HG03064 (cell line): Measurements from ENCODE around the gene EFL1.

ENCODE experiments used
- ATAC-seq: cut with Tn5 transposase; IDR thresholded peaks from one replicate; pipeline ENCODE4 v1.9.1; 2021; ENCODE audit warnings: low read depth; ENCODE audit not compliant: unreplicated experiment

EFL1 gene

DNA sequence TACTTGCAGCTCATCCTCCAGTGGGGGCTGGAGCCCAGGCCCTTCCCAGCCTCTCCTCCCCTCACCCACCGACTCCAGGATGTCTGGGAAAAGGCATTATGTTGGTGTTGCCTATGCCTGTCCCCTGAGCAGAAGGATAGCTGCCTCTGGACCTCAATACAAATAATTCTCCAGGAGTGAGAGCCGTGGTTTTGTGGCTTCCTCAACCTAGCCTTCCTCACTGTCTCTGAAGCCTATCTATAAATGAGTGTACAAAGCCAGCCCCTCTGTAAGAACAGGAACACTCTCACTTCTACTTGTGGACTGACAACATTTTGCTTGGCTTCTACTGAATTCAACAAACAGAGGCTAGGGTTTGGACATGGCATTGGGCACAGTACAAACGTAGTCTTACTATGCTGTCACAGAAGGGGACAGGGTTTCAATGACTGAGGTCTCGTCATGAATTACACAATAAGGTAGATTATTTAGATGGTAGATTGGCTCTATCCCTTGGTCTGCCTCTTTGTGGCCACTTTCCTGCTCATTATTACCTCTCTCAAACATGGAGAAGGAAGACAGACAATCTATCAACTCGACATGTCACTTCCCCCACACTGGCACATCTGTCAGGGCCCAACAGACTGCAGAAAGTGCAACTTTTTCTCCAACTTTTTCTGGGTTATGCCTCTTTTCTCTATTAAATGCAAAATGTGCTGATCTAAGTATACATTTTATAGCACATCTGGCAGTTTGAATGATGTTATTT is 134.0 kb downstream of the EFL1 start:
- ATAC-seq: no peak

DNA sequence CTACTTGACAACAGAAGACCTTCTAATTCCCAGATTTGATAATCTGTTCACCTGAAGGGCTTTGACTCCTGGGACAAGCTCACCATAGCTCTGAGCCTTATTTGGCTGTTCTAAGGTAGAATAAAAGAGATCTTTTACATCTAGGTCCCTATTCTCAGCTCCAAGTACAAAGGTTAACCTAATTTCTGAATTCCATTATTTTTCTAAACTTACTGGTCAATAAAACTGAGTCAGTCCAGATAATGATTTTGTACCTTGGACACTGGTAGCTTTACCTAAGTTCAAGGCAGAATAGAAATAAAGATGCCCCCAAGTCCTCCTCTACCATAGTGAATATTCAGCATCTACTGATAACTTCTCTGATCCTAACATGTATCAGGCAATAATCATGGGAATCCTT is 135.0 kb downstream of the EFL1 start:
- ATAC-seq: no peak

DNA sequence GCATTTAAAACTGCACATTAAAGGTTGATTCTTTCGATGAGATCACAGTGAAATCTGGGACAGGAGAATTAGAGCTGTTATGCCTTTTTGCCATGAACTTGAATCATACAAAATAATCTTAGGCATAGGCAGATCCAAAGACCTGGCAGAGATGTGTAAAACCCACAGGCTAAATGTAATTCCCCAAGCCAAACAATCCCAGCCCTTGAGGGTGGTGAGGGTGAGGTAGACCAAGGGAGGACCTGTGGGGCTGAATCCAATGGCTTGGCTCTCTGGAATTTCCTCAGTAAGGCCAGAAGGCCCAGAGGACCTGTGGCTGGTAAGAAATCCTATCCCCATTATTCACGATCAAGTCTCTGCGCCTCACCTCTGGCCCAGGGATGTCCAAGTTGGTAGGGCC is 136.2 kb downstream of the EFL1 start:
- no peak for ATAC-seq

DNA sequence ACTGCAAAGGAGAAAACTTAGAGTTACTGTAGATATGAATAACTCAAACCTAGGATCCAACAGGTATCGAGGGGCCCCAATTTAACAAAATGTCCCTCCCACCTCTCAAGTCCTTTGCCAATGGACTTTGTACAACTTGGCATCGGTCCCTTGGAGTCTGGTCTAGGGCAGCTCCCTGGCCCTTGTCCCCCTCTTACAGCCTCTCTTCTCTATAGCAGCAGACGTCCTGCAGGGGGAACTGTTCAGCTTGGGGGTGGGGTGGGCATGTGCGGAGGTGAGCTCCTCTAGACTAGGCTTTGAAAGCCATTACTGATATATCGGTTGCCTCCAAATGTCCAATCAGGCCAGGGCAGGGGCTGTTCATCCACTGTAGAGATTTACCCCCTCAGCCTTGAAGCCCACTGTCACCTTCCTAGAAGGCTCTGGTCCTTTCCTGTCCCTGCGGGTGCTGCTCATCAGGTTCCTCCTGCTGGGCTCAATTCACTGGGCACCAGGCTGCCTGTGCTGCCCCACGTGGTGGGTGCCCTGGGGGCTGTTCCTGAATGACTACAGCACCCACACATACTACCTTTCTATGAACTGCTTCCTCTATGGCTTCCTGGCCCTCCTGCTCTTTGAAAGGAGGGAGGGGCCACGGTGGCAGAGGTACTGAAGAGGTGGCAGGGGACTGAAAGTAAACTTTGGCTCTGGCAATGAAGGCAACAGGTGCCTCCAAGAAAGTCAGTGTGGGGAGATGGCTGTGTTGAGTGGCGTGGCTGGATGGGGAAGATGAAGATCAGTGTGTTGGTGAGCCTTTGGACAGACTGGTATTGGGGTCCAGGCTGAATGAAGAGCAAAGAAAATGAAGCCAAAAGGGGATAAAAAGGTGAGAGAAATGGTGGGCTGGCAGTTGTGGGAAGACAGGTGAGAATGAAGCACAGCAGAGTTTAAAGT is 137.9 kb downstream of the EFL1 start:
- ATAC-seq: no peak

DNA sequence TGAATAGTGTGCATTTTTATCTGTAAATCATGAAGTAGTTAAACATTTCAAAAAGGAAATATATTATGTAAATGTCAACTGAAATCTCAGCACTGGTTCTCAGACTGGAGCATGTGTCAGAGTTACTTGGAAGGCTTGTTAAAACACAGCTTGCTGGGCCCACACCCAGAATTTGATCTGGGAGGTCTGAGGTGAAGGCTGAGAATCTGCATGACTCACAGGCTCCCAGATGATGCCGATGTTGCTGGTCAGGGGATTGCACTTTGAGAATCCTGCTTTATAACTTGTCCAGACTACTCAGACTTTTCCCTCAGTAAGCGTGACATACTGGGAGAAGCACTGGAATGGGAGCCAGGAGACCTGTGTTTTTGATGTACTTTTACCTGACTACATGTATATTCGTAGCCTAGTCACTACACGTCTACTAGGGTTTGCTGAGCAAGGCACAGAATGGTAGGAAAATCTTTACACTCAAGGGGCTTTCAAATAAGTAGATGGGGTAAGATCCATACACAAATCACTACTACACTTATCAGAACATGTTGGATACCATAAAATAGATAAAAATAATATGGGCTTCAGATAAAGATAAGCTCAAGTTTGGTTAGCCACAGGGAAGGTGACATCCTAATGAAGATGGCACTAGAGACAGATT is 139.7 kb downstream of the EFL1 start:
- no peak for ATAC-seq

DNA sequence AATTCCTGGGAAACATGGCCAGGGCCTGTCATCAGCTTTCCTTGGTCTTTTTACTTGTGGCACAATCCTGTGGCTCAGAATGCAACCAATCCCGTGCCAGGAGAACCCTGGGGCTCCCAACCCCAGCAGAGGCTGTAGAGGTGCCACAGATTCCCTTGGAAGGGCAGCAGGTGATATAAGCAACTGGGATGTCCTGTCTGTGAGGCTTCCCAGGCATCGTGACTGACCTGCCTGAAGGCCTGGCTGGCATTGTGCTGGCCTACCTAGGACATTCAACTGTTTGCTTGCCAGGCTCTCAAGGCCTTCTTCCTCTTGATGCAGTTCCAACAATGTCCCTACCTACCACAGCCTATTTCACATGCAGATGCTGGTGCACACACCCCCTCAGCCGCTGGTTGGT is 144.5 kb downstream of the EFL1 start:
- ATAC-seq: no peak

DNA sequence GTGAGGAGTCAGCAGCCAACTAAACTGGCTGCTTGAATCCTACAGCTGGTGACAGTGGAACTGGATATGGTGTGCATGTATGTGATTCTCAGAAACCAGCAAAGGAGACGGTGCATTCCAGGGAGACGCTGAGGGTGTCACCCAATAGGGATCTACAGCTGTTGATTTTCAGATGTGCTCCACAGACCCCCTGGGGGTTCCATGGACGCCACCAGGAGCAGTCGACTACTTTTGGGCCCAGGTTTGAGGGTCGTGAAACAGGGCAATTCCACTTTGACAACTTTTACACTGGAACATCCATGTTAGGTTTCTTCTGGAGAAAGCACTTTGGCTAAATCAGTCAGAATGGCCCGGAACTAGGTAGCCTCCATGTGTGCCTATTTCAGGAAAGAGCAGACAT is 145.2 kb downstream of the EFL1 start:
- no peak for ATAC-seq

DNA sequence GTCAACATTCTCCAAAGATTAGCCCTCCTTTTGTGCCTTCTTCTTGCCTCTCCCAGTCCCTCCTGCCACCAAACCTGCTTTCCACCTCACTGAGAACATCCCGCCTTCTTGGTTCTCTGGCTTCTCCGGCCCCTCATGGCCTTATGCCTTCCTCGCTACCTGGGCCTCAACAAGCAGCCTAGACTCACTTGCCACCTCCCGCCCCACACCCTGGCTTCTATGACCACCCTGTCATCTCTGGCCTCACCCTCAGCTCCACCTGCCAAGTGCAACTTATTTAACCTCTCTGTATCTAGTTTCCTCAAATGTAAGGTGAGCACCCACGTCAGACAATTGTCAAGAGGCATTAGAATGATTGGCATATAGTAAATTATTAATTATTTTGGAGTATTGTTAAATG is 147.9 kb downstream of the EFL1 start:
- no peak for ATAC-seq

DNA sequence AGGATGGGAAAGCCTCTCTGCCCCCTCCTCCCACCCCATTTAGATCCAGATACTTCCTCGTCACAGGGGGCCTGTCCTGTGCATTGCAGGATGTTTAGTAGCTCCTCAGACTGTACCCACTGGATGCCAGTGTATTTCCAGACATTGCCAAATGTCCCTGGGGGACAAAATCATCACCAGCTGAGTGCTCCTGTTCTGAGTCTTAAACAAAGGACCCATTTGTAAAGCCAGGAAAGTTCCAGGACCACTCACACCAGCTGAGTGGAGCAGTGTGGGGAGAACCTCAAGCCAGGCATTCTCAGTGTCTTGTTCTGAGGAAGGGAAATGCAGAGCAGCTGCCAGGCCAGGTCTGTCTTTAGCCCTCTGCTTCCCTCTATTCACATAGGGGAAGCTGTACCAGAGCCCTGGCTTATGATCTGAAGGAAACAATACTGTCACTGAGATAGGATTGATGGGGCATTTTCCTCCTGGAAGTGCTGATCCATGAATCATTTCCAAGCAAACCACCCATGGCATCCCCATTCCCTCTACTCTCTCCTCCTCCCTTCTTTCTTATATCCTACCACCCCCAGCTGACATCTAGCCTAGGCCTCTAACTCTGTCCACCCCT is 149.3 kb downstream of the EFL1 start:
- ATAC-seq: no peak

DNA sequence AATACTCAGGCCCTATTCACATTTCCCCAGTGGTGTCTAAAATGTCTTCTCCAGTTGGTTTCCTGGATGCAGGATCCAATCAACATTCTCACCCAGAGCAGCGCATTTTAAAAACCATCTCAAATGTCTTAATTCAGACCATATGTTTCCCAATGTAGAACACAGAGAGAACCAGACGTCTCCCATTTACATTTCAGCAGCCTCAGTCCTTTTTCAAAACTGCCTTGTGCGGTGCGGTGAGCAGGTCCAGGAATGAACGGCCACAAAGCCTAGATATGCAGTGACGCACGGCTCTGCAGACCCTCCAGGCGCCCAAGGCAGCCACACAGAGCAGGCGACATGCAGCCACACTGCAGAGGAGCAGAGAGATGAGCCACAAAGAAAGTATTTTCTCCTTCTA is 150.6 kb downstream of the EFL1 start:
- ATAC-seq: no peak

DNA sequence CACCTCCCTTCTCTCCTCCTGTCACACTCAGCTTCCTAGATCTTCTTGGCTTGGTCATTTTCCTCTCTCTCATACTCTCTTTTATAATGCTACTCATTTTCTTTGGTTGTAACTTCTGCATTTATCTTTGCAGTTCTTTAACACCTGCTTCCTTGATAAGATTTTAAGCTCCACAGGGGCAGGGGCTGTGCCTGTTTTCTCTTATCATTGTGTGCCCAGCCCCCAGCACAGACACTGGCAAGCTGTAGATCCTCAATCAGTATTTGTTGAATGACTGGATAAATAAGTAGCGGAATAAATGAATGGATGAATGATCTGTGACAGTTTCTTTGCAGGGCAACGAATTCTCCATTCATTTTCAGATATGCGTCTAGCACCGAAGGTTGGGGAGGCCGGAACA is 152.4 kb downstream of the EFL1 start:
- no peak for ATAC-seq

DNA sequence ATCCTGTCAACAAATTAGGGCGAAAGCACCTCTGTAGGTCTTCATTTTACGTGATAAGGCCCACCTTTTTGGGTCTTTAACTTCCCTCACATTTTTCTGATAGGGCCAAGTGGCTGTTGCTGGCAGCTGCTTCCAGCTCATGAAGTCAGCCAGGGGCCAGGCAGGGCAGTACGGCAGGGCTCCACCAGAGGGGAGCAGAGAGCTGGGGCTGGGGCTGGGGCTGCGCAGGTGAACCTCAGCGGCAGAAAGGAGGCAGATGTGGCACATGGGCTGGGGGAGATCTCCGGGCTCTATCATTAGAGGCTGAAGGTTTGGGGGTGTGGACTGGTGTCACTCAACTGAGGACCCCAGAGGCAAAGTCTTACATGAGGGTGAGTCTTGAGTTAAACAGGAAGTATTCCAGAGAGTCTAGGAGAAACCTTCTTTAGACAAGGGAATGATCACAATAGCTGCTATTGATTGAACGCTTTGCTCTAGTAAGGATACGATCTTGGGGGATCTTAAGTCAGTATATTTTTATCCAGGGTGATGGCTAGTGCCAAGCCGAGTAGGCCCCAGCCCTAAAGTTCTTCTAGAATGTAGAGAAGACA is 153.9 kb downstream of the EFL1 start:
- peak; percentile 87 for ATAC-seq

DNA sequence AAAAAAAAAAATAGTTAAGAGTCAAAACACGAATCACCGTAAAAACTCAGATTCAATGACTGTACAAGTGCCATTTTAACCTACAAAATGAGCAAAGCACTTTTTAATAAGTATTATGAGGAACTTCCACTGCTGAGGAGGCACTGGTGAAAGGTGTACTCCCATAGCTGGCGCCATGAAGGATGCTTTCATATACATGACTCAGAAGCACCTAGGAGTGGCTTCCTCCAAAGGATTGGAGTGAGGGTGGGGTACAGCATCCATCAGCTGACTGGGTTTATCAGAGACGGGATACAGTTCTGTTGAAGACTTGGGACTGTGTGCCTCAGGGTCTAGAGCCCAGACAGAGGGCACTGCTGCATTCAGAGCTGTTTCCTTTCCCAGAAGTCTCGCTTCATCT is 155.9 kb downstream of the EFL1 start:
- no peak for ATAC-seq

DNA sequence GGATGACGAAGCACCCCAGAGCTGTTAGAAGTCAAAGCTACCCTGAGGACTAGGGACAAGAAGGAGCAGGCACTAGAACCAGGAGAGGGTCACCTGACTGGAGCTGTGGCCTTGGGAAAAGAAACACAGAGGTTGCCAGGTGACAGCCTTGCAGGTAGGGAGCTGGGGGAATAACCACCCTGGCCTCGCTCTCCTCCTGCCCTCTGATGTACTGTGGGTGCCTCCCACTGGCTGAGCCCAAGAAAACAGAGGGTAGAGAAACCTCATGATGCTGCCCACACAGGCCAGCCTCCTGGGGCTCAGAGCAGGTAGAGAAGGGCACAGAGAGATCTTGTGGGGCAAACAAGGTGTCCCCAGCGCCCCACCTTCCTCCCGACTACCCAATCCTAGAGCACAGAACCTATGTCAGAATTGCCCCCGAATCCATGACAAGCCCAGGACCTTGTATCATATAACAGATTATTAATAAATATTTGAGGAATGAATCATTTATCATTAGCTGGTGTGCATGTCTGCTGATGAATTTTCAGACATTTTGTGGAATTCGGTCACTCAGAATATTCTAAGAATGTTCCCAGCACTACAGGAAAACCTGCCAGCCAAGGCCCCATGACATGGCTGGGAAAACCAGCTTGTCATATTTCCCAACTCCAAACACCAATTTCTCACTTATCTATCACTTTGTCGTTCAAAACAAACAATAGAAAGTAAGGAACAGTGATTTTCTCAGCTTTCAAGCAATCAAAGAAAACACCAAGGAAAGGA is 156.9 kb downstream of the EFL1 start:
- no peak for ATAC-seq

DNA sequence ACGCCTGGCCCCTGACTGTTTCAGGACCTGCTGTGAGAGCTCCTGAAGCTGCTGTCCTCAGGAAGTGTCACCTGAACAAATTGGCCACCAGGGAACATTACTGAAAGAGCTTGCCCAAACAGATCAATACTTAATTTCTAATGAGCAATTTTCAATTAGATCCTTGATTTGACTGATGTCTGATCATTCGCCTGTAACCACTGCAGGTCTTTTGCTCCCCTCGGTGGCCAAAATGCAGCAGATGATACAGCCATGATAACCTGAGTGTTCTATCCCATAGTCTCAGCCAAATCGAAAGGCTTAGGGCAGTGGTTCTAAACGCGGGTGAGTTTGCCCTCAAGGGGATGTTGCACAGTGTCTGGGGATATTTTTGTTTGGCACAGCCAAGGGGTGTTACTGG is 159.1 kb downstream of the EFL1 start:
- ATAC-seq: no peak

DNA sequence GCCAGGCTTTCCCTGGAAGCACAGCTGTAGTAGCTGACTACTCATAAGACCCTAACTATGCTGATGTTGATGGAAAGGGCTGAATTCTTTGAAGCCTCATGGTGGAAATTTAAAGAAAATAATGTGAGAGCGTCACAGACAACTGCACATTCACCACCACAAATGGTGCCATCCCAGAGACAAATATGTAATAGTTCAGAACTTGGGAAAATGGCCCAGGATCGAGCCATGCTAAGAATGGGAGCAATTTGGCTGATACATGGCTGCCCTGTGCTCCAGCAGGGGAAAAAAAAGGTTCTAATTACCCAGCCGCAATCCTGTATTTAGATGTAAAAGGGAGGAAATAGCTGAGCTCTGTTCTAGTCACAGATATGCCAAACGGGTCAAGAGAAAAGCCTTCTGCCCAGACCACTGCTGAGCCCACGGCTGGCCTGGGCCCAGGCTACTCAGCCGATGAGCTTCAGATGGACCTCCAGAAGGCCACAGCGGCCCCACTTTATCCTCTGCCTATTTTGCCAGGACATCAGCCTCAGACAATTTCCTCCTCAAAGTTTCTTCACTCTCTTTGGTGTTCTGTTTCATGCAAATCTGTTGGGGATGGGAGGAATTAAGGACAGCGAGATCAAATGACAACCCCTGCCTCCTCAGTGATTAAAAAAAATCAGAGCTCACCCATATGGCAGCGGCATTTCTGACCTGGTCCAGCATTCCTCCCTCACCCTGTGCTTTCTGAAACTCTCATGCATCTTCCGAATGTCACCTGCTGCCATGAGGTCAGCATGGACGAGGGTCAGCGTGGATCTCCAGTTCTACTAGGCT is 162.2 kb downstream of the EFL1 start:
- ATAC-seq: no peak

DNA sequence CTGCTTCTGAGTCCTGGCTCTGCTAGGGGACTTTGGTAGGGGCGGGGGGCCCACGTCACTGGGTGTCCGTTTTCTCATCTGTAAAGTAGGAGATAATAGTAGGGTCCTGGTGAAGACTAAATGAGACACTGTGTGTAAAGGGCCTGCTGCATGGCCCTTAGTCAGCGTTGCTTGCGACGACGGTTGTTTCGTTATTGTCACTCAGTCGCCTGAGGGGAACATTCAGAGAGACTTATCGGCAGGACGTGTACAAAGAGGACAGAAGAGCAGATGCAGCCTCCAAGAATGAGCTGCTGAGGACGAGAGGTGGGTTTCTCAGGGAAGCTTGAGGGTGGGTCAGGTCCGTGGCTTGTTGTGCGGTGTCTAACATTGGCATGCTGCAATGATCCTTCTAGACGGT is 163.9 kb downstream of the EFL1 start:
- no peak for ATAC-seq

DNA sequence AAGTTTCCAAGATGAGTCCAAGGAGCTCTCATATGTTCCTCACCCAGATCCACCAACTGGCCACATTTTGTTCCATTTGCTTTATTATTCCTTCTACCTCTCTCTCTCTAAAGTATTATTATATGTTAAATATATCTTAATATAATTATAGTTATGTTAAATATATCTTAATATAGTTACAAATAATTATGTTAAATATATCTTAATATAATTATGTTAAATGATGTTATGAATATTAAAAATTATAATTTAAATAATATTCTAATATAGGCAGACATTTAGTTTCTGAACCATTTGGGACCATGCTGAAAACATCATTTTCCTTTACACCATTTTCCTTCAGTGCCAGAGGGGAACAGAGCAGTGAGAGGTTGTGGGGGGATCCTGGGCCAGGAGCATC is 166.7 kb downstream of the EFL1 start:
- ATAC-seq: no peak

DNA sequence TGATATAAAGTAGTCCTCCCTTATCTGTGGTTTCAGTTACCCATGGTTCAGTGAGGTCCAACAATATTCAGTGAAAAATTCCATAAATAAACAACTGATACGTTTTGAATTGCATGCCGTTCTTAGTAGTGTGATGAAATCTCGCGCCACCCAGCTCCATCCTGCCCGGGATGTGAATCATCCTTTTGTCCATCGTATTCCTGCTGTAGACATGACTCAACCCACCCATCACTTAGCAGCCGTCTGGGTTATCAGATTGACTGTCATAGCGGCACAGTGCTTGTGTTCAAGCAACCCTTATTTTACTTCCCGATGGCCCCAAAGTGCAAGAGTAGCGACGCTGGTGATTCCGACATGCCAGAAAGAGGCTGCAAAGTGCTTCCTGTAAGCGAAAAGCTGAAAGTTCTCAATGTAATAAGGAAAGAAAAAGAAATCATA is 168.7 kb downstream of the EFL1 start:
- no peak for ATAC-seq
